Esophagus muscularis mucosa (tissue), 4 donors: ENCODE results near the gene CXCL17. TPM values are rescaled to one million over a fixed set of nuclear protein-coding genes. Genes with fewer than 3 reads are reported as not detected.

Experiments used
- DNase-seq: peaks from one replicate; pipeline ENCODE4 v3.0.0-alpha.2; 2017; ENCODE audit errors: extremely low spot score
- H3K27ac ChIP-seq, 4 donors: fragments of 200-600 bp; sonication (generic); replicated peaks in 1 of 4; 1 replicate in 3 of 4; 2 replicates in 1 of 4; pipeline ENCODE4 v1.5.1; 2016 to 2019; ENCODE audit warnings: mild to moderate bottlenecking in 1 of 4
- H3K27me3 ChIP-seq, 4 donors: fragments of 200-600 bp; sonication (generic); one replicate each; pipeline versions ENCODE4 v1.5.1 to v1.6.0; 2016 to 2019
- H3K36me3 ChIP-seq, 4 donors: fragments of 200-600 bp; sonication (generic); one replicate each; pipeline ENCODE4 v1.5.1; 2016 to 2019
- H3K4me1 ChIP-seq, 4 donors: fragments of 200-600 bp; sonication (generic); one replicate each; pipeline ENCODE4 v1.5.1; 2016 to 2019
- H3K4me3 ChIP-seq, 4 donors: fragments of 200-600 bp; sonication (generic); 1 replicate in 2 of 4; 2 replicates in 2 of 4; pipeline ENCODE4 v1.5.1; 2016 to 2019; ENCODE audit warnings: mild to moderate bottlenecking in 4 of 4, moderate library complexity in 1 of 4
- H3K9me3 ChIP-seq, 4 donors: fragments of 200-600 bp; sonication (generic); 1 replicate in 3 of 4; 2 replicates in 1 of 4; pipeline ENCODE4 v1.5.1; 2016 to 2019
- CTCF ChIP-seq, 3 experiments: fragments of 200-600 bp in 2 of 3; fragments of 450-650 bp in 1 of 3; sonication (generic) in 2 of 3; IDR thresholded peaks; one replicate each; pipeline ENCODE4 v1.5.1; 2017 to 2019; ENCODE audit warnings: antibody characterized with exemption in 3 of 3, mild to moderate bottlenecking in 2 of 3, moderate library complexity in 1 of 3
- EP300 ChIP-seq: sonication (generic); formaldehyde crosslinking; IDR thresholded peaks from one replicate; pipeline ENCODE4 v1.6.1; 2017; ENCODE audit warnings: antibody characterized with exemption
- POLR2A ChIP-seq: fragments of 450-650 bp; IDR thresholded peaks from one replicate; pipeline ENCODE4 v1.6.1; 2017; ENCODE audit warnings: antibody characterized with exemption, moderate library complexity, mild to moderate bottlenecking, low read depth
- POLR2AphosphoS5 ChIP-seq, 2 donors: sonication (generic); formaldehyde crosslinking; IDR thresholded peaks; one replicate each; pipeline ENCODE4 v1.6.1; 2017; ENCODE audit warnings: antibody characterized with exemption in 2 of 2
- WGBS: methylation state at CpG from one replicate; pipeline ENCODE4 v1.1.5; 2018; 5-methylcytosine and 5-hydroxymethylcytosine counted together
- intact Hi-C: fragments of 100-400 bp; cut with DNase I; formaldehyde crosslinking; loops from one replicate; pipeline ENCODE4 v1.15.1; 2023
- total RNA-seq, 4 donors: library from RNA; depleted of rRNA; stranded (reverse); fragments of >200 nt; gene quantifications; one replicate each; pipeline versions ENCODE4 v1.1.0 to v1.2.1, GENCODE V29; 2016

CXCL17 gene
- total RNA-seq, 4 donors from 2014 or later, result 1.2 TPM; not detected in 3

- Histone ChIP-seq H3K27me3 (no peaks in the 10 kb centered on the region), H3K27ac (peak overlapping the region in 1 of 4 donors; percentile 44), H3K9me3 (no peaks in the 10 kb centered on the region), H3K36me3 (peaks cover 0 to 11% (median 4%) of the 10 kb centered on the region in 4 donors), H3K4me3 (no peak overlapping the region), H3K4me1 (peaks cover 30 to 42% (median 40%) of the 10 kb centered on the region in 4 donors)
- no peak for TF ChIP-seq CTCF (IDR thresholded peaks at IDR 0.05)
- no peak for TF ChIP-seq EP300
- TF ChIP-seq POLR2A, result no peak
- TF ChIP-seq POLR2AphosphoS5 (IDR thresholded peaks at IDR 0.05), result no peak
- WGBS, result 83% methylated on average over 5 of the region's 6 CpGs
- DNase-seq, result no peak
- intact Hi-C loops, result no loop called here
Measured at GRCh38 chr19:42419309-42419708, 23.4 kb downstream of the CXCL17 start.

GRCh38 chr19:42412661-42413076 is 30.1 kb downstream of the CXCL17 start:
- 80% methylated on average over 3 of the region's 4 CpGs for WGBS
- DNase-seq, result no peak
- no peaks in the 10 kb centered on the region for H3K9me3 ChIP-seq
- H3K27ac ChIP-seq, result no peak overlapping the region
- H3K4me3 ChIP-seq, result no peak overlapping the region
- TF ChIP-seq POLR2A (no peak), EP300 (no peak), CTCF (IDR thresholded peaks at IDR 0.05) (no peak), POLR2AphosphoS5 (IDR thresholded peaks at IDR 0.05) (no peak)
- intact Hi-C loops, result no loop called here
- H3K36me3 ChIP-seq, result peaks cover 0 to 31% (median 8%) of the 10 kb centered on the region in 4 donors
- H3K4me1 ChIP-seq, result peaks cover 6 to 28% (median 11%) of the 10 kb centered on the region in 4 donors
- no peaks in the 10 kb centered on the region for H3K27me3 ChIP-seq

DNA sequence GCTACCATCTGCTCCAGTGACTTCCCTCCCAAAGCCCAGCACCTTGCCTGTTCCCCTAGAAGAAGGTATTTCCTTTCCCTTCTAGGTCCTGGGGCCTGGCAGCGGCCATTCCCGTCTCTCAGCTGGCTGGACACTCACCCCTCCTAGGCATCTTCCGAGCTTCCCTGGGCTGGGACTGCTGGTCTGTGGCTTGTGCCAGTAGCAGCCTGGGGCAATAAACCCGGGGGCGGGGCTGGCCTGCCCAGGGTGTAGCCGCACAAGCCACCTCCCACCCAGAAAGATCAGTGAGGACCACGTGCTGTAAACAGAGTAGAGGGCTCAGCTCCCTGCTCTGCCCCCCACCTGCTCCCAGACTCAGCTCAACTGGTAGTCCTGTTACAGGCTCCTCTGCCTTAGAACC is 30.5 kb downstream of the CXCL17 start:
- TF ChIP-seq CTCF (IDR thresholded peaks at IDR 0.05) (no peak), POLR2A (no peak), POLR2AphosphoS5 (IDR thresholded peaks at IDR 0.05) (no peak), EP300 (no peak)
- intact Hi-C loops, result no loop called here
- DNase-seq, result no peak
- 81% methylated on average over 7 of the region's 7 CpGs for WGBS
- no peak overlapping the region for H3K27ac ChIP-seq
- peaks cover 0 to 35% (median 11%) of the 10 kb centered on the region in 4 donors for H3K36me3 ChIP-seq
- H3K4me1 ChIP-seq, result peaks cover 6 to 28% (median 11%) of the 10 kb centered on the region in 4 donors
- no peaks in the 10 kb centered on the region for H3K27me3 ChIP-seq
- H3K9me3 ChIP-seq, result no peaks in the 10 kb centered on the region
- H3K4me3 ChIP-seq, result no peak overlapping the region

DNA sequence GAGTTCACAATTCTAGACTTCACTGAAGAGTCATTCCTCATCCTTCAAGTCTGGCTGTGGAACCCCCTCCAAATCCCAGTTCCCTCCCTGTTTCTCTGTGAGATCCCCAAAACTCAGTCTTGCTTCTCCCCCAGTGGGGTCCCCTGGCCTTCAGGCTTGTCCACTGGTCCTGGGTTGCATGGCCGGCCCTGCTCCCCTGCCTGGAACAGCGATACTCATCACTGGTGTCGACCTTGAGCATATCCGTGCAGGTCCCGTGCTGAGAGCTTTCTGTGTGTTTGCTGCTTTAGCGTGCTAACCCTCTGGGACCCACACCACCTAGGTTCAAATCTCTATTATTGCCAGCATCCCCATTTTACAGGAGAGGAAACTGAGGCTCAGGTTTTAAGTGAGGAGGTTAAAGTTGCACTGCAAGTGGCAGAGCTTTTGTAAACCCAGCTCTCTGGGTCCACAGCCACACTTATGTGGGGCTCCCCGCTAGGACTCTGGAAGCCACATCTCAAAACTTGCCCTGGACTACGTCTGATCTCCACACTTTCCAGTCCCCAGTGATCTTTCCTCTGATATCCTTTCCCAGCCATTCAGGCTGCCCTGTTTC is 31.1 kb downstream of the CXCL17 start:
- intact Hi-C loops, result no loop called here

More for the DNA sequence above, 31.1 kb downstream of the CXCL17 start:
- Histone ChIP-seq H3K4me1 (peaks cover 6 to 28% (median 11%) of the 10 kb centered on the region in 4 donors), H3K27me3 (no peaks in the 10 kb centered on the region), H3K36me3 (peaks cover 0 to 40% (median 14%) of the 10 kb centered on the region in 4 donors), H3K27ac (no peak overlapping the region), H3K9me3 (no peaks in the 10 kb centered on the region), H3K4me3 (no peak overlapping the region)
- TF ChIP-seq CTCF (IDR thresholded peaks at IDR 0.05) (no peak), POLR2AphosphoS5 (IDR thresholded peaks at IDR 0.05) (no peak), EP300 (no peak), POLR2A (no peak)
- no peak for DNase-seq
- 95% methylated on average over 8 of the region's 8 CpGs for WGBS
